Activated naive CD8-positive, alpha-beta T cell treated with anti-CD3 and anti-CD28 coated beads, Interleukin-2, amount 50 U/mL, for 24 hours (primary cell): ENCODE data around the gene NFKBIE.

ENCODE experiments used
- ATAC-seq: fragments of 150-1000 bp; cut with Tn5 transposase; one replicate; pipeline ENCODE4 v1.10.0; 2021
- DNase-seq: peaks from one replicate; pipeline ENCODE4 v3.0.0; 2021
- H3K27ac Mint-ChIP-seq: one replicate; pipeline ENCODE4 v1.8.0; 2021; ENCODE audit warnings: mild to moderate bottlenecking, mixed read lengths
- H3K27me3 Mint-ChIP-seq: one replicate; pipeline ENCODE4 v1.8.0; 2021; ENCODE audit warnings: mixed read lengths
- H3K36me3 Mint-ChIP-seq: one replicate; pipeline ENCODE4 v1.8.0; 2021; ENCODE audit warnings: low read depth, mixed read lengths
- H3K4me1 Mint-ChIP-seq: one replicate; pipeline ENCODE4 v1.8.0; 2021; ENCODE audit warnings: mixed read lengths
- H3K4me3 Mint-ChIP-seq: one replicate; pipeline ENCODE4 v1.8.0; 2021; ENCODE audit warnings: mild to moderate bottlenecking, moderate library complexity, mixed read lengths
- H3K9me3 Mint-ChIP-seq: one replicate; pipeline ENCODE4 v1.8.0; 2021; ENCODE audit warnings: mixed read lengths

The NFKBIE gene

DNA sequence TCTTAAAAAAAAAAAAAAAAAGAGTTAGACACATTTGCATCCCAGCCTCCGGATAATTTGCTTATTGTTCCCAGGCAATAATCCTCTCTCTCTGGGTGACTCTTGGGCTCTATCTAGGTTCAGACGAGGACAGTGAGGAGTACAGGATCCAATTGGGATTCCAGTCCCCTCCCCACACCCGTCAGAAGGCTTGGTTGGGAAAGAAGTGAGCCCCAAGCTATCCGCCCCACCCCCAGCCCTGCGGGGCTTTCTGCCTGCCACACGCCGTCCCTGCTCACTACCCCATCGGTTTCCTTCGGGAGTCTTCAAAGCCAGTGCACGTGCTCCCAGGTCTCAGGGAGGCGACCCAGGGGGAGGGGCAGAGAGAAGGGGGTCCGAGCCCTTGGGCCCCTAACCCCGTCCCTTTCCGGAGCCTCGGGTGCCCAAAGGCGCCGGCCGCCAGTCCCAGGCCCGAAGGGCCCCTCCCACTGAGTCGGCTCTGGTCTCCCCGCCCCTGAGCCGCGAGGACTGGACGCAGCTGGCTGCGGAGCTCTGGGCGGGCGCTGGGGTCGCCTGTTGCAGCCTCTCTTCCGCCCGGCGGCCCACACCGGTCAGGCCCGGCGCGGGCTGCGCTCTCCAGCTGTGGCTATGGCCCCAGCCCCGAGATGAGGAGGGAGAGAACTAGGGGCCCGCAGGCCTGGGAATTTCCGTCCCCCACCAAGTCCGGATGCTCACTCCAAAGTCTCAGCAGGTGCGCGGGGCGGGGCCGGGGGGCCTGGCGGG is 46.1 kb downstream of the NFKBIE start:
- DNase-seq (peak; percentile 37), ATAC-seq (peak; percentile 3)
- H3K4me3 Mint-ChIP-seq: peak overlapping the region; percentile 24
- no peak overlapping the region for H3K27ac Mint-ChIP-seq
- H3K27me3 Mint-ChIP-seq: peaks cover 9% of the 10 kb centered on the region
- H3K4me1 Mint-ChIP-seq: peaks cover 40% of the 10 kb centered on the region
- H3K9me3 Mint-ChIP-seq: no peaks in the 10 kb centered on the region
- H3K36me3 Mint-ChIP-seq: peaks cover under 1% of the 10 kb centered on the region

DNA sequence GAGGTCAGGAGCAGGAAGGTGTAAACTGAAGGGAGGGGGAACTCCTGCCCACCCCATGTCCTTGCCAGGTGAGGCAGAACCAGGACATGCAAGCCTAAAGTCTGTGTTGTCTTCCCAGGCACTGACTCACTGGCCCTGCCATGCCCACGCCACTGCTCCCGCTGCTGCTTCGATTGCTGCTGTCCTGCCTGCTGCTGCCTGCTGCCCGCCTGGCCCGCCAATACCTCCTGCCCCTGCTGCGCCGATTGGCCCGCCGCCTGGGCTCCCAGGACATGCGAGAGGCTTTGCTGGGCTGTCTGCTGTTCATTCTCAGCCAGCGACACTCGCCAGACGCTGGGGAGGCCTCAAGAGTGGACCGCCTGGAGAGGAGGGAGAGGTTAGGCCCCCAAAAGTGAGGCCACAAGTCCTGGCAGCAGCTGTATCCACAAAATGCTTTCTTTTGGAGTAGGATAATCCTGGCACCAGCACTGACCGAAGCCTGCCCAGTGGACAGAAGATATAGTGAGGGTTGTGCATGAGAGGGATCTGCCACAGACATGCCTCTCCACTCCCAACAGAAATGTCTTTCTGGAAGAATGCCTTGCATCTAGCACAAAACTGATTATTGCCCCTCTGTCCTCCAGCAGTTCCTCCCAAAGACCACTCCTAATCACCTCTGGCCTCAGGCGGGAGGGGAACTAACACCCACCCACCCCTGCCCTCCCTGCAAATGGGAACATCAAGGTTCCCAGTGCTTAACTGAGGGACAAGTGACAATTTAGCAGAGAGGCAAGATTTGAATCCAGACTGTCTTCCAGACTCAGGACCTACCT is 47.8 kb downstream of the NFKBIE start:
- Mint-ChIP-seq H3K4me1 (peaks cover 33% of the 10 kb centered on the region), H3K4me3 (no peak overlapping the region), H3K9me3 (no peaks in the 10 kb centered on the region), H3K27me3 (peaks cover 9% of the 10 kb centered on the region), H3K27ac (no peak overlapping the region), H3K36me3 (no peaks in the 10 kb centered on the region)
- ATAC-seq (no peak), DNase-seq (no peak)

- Mint-ChIP-seq H3K4me1 (peaks cover 26% of the 10 kb centered on the region), H3K27ac (no peak within 1 kb of the TSS), H3K9me3 (no peaks in the 10 kb centered on the region), H3K27me3 (peaks cover 9% of the 10 kb centered on the region), H3K4me3 (no peak within 1 kb of the TSS), H3K36me3 (no peaks in the 10 kb centered on the region)
- no peak for ATAC-seq
- DNase-seq: no peak
Observed at GRCh38 chr6:44216677-44217331, 48.5 kb downstream of the NFKBIE start, which contains the start of gene MYMX. Gene MYMX (plus strand): TSS chr6:44216926. CDS start chr6:44217472, 546 bp downstream.

DNA sequence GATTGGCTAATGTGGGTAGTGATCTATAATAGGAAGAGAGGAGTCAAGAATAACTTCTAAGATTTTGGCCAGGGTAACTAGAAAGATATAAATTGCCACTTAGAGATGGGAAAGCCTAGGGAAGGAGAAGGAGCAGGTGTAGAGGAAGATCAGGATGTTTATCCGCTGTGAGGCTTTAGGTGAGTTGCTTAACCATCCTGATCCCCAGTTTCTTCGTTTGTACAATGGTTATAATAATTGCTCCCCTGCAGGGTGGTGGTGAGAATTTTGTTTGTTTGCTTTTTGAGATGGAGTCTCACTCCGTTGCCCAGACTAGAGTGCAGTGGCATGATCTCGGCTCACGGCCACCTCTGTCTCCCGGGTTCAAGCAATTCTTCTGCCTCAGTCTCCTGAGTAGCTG is 51.0 kb downstream of the NFKBIE start:
- Mint-ChIP-seq H3K27me3 (peaks cover 6% of the 10 kb centered on the region), H3K4me1 (peaks cover 11% of the 10 kb centered on the region), H3K27ac (no peak overlapping the region), H3K4me3 (no peak overlapping the region), H3K9me3 (no peaks in the 10 kb centered on the region), H3K36me3 (no peaks in the 10 kb centered on the region)
- DNase-seq: no peak
- ATAC-seq: no peak

DNA sequence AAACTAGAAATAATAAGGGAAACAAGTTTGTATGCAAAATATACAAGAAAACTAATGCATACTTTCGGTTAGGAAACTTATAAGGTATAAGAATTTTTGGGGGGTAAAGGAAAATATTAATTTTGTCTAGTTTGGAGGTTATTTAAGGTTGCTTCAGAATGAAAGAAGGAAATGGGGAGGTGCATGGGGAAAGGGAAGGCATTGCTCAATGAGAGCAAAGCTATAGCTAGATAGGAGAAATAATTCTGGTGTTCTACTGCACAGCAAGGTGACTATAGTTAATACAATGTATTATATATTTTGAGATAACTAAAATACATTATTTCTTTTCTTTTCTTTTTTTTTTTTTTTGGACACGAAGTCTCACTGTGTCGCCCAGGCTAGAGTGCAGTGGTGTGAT is 54.1 kb downstream of the NFKBIE start:
- Mint-ChIP-seq H3K4me3 (no peak overlapping the region), H3K27ac (no peak overlapping the region), H3K36me3 (no peaks in the 10 kb centered on the region), H3K9me3 (no peaks in the 10 kb centered on the region), H3K4me1 (no peaks in the 10 kb centered on the region), H3K27me3 (peaks cover 2% of the 10 kb centered on the region)
- ATAC-seq: no peak
- no peak for DNase-seq
